HEK293 (cell line): ENCODE measurements around the gene ZFR.

Source experiments
- GLI2 ChIP-seq: fragments of 450-650 bp; formaldehyde crosslinking; IDR thresholded peaks from 2 replicates; pipeline ENCODE4; 2017; ENCODE audit warnings: missing biosample characterization, missing genetic modification characterization, low read depth, borderline replicate concordance
- GLIS1 ChIP-seq: fragments of 450-650 bp; formaldehyde crosslinking; IDR thresholded peaks from 2 replicates; pipeline ENCODE4 v1.5.1; 2016; ENCODE audit warnings: missing biosample characterization, missing genetic modification characterization
- KLF7 ChIP-seq: fragments of 450-650 bp; formaldehyde crosslinking; IDR thresholded peaks from 2 replicates; pipeline ENCODE4 v1.5.1; 2016; ENCODE audit warnings: missing biosample characterization, missing genetic modification characterization, borderline replicate concordance
- OVOL3 ChIP-seq: fragments of 450-650 bp; formaldehyde crosslinking; IDR thresholded peaks from 2 replicates; pipeline ENCODE4 v1.5.1; 2016; ENCODE audit warnings: missing biosample characterization, missing genetic modification characterization
- TSHZ1 ChIP-seq: fragments of 450-650 bp; formaldehyde crosslinking; IDR thresholded peaks from 2 replicates; pipeline ENCODE4 v1.5.1; 2016; ENCODE audit warnings: missing biosample characterization, missing genetic modification characterization, borderline replicate concordance
- ZBTB21 ChIP-seq: fragments of 450-650 bp; formaldehyde crosslinking; IDR thresholded peaks from 2 replicates; pipeline ENCODE4 v1.5.1; 2017; ENCODE audit warnings: missing biosample characterization, missing genetic modification characterization
- ZFP3 ChIP-seq: fragments of 450-650 bp; formaldehyde crosslinking; IDR thresholded peaks from 2 replicates; pipeline ENCODE4 v1.5.1; 2016; ENCODE audit warnings: low read depth, missing biosample characterization, missing genetic modification characterization
- ZNF175 ChIP-seq: fragments of 450-650 bp; formaldehyde crosslinking; IDR thresholded peaks from 2 replicates; pipeline ENCODE4 v1.5.1; 2016; ENCODE audit warnings: missing biosample characterization, missing genetic modification characterization
- ZNF202 ChIP-seq: fragments of 450-650 bp; formaldehyde crosslinking; IDR thresholded peaks from 2 replicates; pipeline ENCODE4 v1.5.1; 2016; ENCODE audit warnings: missing biosample characterization, missing genetic modification characterization, borderline replicate concordance
- ZNF214 ChIP-seq: fragments of 450-650 bp; formaldehyde crosslinking; IDR thresholded peaks from 2 replicates; pipeline ENCODE4 v1.5.1; 2017; ENCODE audit warnings: missing biosample characterization, mild to moderate bottlenecking, missing genetic modification characterization, borderline replicate concordance
- ZNF354C ChIP-seq: fragments of 450-650 bp; formaldehyde crosslinking; IDR thresholded peaks from 2 replicates; pipeline ENCODE4 v1.5.1; 2016; ENCODE audit warnings: missing biosample characterization, missing genetic modification characterization, low read depth, borderline replicate concordance
- ZNF394 ChIP-seq: fragments of 450-650 bp; formaldehyde crosslinking; IDR thresholded peaks from 2 replicates; pipeline ENCODE4 v1.5.1; 2016; ENCODE audit warnings: missing biosample characterization, missing genetic modification characterization, mild to moderate bottlenecking, moderate library complexity, borderline replicate concordance
- ZNF404 ChIP-seq: fragments of 450-650 bp; formaldehyde crosslinking; IDR thresholded peaks from 2 replicates; pipeline ENCODE4 v1.5.1; 2017; ENCODE audit warnings: missing biosample characterization, missing genetic modification characterization
- ZNF433 ChIP-seq: fragments of 450-650 bp; formaldehyde crosslinking; IDR thresholded peaks from 2 replicates; pipeline ENCODE4 v1.5.1; 2016; ENCODE audit warnings: missing biosample characterization, missing genetic modification characterization, low read depth
- ZNF548 ChIP-seq: fragments of 450-650 bp; formaldehyde crosslinking; IDR thresholded peaks from 2 replicates; pipeline ENCODE4 v1.5.1; 2016; ENCODE audit warnings: missing biosample characterization, missing genetic modification characterization
- ZNF623 ChIP-seq: fragments of 450-650 bp; formaldehyde crosslinking; IDR thresholded peaks from 2 replicates; pipeline ENCODE4 v1.5.1; 2016; ENCODE audit warnings: missing biosample characterization, missing genetic modification characterization
- ZNF629 ChIP-seq: fragments of 450-650 bp; formaldehyde crosslinking; IDR thresholded peaks from 2 replicates; pipeline ENCODE4 v1.5.1; 2017; ENCODE audit warnings: missing biosample characterization, missing genetic modification characterization
- ZNF654 ChIP-seq: fragments of 450-650 bp; formaldehyde crosslinking; IDR thresholded peaks from 2 replicates; pipeline ENCODE4 v1.5.1; 2016; ENCODE audit warnings: low read depth, missing biosample characterization, missing genetic modification characterization
- ZNF704 ChIP-seq: fragments of 450-650 bp; formaldehyde crosslinking; IDR thresholded peaks from 2 replicates; pipeline ENCODE4 v1.5.1; 2016; ENCODE audit warnings: missing biosample characterization, missing genetic modification characterization
- ZNF707 ChIP-seq: fragments of 450-650 bp; formaldehyde crosslinking; IDR thresholded peaks from 2 replicates; pipeline ENCODE4 v1.5.1; 2016; ENCODE audit warnings: missing biosample characterization, missing genetic modification characterization
- ZSCAN23 ChIP-seq: fragments of 450-650 bp; formaldehyde crosslinking; IDR thresholded peaks from 2 replicates; pipeline ENCODE4 v1.5.1; 2016; ENCODE audit warnings: missing biosample characterization, missing genetic modification characterization
- TF ChIP-seq, protein P1 (sequence below): fragments of 450-650 bp; formaldehyde crosslinking; IDR thresholded peaks from 2 replicates; pipeline ENCODE4 v1.5.1; 2016; ENCODE audit warnings: missing biosample characterization, missing genetic modification characterization
- TF ChIP-seq, protein P2 (sequence below): fragments of 450-650 bp; formaldehyde crosslinking; conservative IDR thresholded peaks from 2 replicates; pipeline ENCODE4 v1.5.1; 2016; ENCODE audit warnings: low read depth, missing biosample characterization, missing genetic modification characterization
- TF ChIP-seq, protein P3 (sequence below): fragments of 450-650 bp; formaldehyde crosslinking; conservative IDR thresholded peaks from 2 replicates; pipeline ENCODE4 v1.5.1; 2016; ENCODE audit warnings: low read depth, missing biosample characterization, missing genetic modification characterization

The ZFR gene

GRCh38 chr5:32367271-32367670 lies 77.3 kb downstream of the ZFR start (continued):
- TF ChIP-seq TSHZ1 (tag by site-specific recombination) (peak; percentile 85; the same call in 1 of the 2 replicates), GLI2 (tag by site-specific recombination) (peak; percentile 89; the same call in 1 of the 2 replicates), ZNF394 (tag by site-specific recombination) (peak; percentile 99), ZNF433 (tag by site-specific recombination) (peak; percentile 99), ZNF654 (tag by site-specific recombination) (peak; percentile 77), ZNF354C (tag by site-specific recombination) (peak; percentile 98; the same call in 1 of the 2 replicates), ZNF214 (tag by site-specific recombination) (peak; percentile 64; the same call in 1 of the 2 replicates), OVOL3 (peak; percentile 95; the same call in 1 of the 2 replicates), ZNF629 (tag by site-specific recombination) (peak; percentile 77), KLF7 (tag by site-specific recombination) (peak; percentile 88; the same call in 1 of the 2 replicates), ZFP3 (tag by site-specific recombination) (peak; percentile 68; the same call in 1 of the 2 replicates), ZNF175 (tag by site-specific recombination) (0 out of 2 replicates have a peak, but pooled peaks have one; percentile 56), ZNF707 (tag by site-specific recombination) (0 out of 2 replicates have a peak, but pooled peaks have one; percentile 18), ZNF404 (tag by site-specific recombination) (peak; percentile 98), ZNF548 (tag by site-specific recombination) (0 out of 2 replicates have a peak, but pooled peaks have one; percentile 48), ZSCAN23 (tag by site-specific recombination) (0 out of 2 replicates have a peak, but pooled peaks have one; percentile 59), ZNF623 (peak; percentile 91), ZNF704 (tag by site-specific recombination) (peak; percentile 84; the same call in 1 of the 2 replicates), ZBTB21 (peak; percentile 83), GLIS1 (tag by site-specific recombination) (0 out of 2 replicates have a peak, but pooled peaks have one; percentile 30), ZNF202 (tag by site-specific recombination) (peak; percentile 99)
- TF ChIP-seq, protein P1, sequence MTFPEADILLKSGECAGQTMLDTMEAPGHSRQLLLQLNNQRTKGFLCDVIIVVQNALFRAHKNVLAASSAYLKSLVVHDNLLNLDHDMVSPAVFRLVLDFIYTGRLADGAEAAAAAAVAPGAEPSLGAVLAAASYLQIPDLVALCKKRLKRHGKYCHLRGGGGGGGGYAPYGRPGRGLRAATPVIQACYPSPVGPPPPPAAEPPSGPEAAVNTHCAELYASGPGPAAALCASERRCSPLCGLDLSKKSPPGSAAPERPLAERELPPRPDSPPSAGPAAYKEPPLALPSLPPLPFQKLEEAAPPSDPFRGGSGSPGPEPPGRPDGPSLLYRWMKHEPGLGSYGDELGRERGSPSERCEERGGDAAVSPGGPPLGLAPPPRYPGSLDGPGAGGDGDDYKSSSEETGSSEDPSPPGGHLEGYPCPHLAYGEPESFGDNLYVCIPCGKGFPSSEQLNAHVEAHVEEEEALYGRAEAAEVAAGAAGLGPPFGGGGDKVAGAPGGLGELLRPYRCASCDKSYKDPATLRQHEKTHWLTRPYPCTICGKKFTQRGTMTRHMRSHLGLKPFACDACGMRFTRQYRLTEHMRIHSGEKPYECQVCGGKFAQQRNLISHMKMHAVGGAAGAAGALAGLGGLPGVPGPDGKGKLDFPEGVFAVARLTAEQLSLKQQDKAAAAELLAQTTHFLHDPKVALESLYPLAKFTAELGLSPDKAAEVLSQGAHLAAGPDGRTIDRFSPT (tag by site-specific recombination) = peak; percentile 47; the same call in 1 of the 2 replicates
- TF ChIP-seq, protein P2, sequence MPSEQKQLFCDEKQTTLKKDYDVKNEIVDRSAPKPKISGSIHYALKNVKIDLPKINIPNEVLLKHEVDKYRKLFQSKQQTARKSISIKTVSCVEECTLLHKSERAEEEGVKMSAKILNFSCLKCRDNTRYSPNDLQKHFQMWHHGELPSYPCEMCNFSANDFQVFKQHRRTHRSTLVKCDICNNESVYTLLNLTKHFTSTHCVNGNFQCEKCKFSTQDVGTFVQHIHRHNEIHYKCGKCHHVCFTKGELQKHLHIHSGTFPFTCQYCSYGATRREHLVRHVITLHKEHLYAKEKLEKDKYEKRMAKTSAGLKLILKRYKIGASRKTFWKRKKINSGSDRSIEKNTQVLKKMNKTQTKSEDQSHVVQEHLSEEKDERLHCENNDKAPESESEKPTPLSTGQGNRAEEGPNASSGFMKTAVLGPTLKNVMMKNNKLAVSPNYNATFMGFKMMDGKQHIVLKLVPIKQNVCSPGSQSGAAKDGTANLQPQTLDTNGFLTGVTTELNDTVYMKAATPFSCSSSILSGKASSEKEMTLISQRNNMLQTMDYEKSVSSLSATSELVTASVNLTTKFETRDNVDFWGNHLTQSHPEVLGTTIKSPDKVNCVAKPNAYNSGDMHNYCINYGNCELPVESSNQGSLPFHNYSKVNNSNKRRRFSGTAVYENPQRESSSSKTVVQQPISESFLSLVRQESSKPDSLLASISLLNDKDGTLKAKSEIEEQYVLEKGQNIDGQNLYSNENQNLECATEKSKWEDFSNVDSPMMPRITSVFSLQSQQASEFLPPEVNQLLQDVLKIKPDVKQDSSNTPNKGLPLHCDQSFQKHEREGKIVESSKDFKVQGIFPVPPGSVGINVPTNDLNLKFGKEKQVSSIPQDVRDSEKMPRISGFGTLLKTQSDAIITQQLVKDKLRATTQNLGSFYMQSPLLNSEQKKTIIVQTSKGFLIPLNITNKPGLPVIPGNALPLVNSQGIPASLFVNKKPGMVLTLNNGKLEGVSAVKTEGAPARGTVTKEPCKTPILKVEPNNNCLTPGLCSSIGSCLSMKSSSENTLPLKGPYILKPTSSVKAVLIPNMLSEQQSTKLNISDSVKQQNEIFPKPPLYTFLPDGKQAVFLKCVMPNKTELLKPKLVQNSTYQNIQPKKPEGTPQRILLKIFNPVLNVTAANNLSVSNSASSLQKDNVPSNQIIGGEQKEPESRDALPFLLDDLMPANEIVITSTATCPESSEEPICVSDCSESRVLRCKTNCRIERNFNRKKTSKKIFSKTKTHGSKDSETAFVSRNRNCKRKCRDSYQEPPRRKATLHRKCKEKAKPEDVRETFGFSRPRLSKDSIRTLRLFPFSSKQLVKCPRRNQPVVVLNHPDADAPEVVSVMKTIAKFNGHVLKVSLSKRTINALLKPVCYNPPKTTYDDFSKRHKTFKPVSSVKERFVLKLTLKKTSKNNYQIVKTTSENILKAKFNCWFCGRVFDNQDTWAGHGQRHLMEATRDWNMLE (tag by site-specific recombination) = peak; percentile 98
- TF ChIP-seq, protein P3, sequence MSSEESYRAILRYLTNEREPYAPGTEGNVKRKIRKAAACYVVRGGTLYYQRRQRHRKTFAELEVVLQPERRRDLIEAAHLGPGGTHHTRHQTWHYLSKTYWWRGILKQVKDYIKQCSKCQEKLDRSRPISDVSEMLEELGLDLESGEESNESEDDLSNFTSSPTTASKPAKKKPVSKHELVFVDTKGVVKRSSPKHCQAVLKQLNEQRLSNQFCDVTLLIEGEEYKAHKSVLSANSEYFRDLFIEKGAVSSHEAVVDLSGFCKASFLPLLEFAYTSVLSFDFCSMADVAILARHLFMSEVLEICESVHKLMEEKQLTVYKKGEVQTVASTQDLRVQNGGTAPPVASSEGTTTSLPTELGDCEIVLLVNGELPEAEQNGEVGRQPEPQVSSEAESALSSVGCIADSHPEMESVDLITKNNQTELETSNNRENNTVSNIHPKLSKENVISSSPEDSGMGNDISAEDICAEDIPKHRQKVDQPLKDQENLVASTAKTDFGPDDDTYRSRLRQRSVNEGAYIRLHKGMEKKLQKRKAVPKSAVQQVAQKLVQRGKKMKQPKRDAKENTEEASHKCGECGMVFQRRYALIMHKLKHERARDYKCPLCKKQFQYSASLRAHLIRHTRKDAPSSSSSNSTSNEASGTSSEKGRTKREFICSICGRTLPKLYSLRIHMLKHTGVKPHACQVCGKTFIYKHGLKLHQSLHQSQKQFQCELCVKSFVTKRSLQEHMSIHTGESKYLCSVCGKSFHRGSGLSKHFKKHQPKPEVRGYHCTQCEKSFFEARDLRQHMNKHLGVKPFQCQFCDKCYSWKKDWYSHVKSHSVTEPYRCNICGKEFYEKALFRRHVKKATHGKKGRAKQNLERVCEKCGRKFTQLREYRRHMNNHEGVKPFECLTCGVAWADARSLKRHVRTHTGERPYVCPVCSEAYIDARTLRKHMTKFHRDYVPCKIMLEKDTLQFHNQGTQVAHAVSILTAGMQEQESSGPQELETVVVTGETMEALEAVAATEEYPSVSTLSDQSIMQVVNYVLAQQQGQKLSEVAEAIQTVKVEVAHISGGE (tag by site-specific recombination) = peak; percentile 91
